HG02852 (cell line): ENCODE measurements around the gene CPLANE2.
"Not testable (repeated sequence)": the region's sequence is repeated elsewhere in the genome, so short reads cannot be mapped to it uniquely, and the experiment has no call there.

Experiments used
- ATAC-seq: cut with Tn5 transposase; IDR thresholded peaks from one replicate; pipeline ENCODE4 v1.9.1; 2021; ENCODE audit warnings: mild to moderate bottlenecking, moderate library complexity; ENCODE audit not compliant: unreplicated experiment

Gene CPLANE2

GRCh38 chr1:16249596-16250241, 12.7 kb upstream of the CPLANE2 start:
- ATAC-seq, result no peak

GRCh38 chr1:16248603-16249516, 11.9 kb upstream of the CPLANE2 start:
- no peak for ATAC-seq

GRCh38 chr1:16248007-16248436, 11.0 kb upstream of the CPLANE2 start:
- ATAC-seq, result no peak

DNA sequence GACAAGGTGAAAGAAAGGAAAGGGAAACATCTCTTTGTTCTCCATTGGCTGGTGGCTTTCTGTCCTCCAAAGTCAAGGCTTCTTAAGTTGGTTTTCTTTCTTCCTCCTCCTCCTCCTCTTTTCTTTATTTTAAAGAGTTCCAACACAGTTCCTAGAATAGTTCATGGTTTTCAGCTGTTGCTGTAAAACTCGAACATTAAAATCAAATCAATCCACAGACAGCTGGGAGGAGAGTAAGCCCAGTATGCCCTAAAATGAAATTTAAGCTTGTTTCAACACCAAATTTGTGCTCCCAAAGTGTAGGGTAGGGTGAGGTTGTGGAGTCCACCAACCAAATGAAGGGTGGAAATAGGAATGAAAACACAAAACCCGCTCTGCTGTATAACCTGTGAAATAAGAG, 10.5 kb upstream of the CPLANE2 start:
- ATAC-seq, result no peak

GRCh38 chr1:16246961-16247360, 10.0 kb upstream of the CPLANE2 start:
- ATAC-seq, result no peak

DNA sequence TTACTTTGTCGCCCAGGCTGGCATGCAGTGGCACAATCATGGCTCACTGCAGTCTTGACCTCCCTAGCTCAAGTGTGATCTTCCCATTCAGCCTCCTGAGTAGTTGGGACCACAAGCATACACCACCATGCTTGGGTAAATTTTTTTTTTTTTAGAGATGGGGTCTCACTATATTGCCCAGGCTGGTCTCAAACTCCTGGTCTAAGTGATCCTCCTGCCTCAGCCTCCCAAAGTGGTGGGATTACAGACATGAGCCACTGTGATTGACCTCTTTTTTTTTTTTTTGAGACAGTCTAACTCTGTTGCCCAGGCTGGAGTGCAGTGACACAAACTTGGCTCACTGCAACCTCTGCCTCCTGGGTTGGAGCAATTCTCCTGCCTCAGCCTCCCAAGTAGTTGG, 9.3 kb upstream of the CPLANE2 start:
- not testable (repeated sequence) for ATAC-seq

- ATAC-seq, result no peak
These were observed 8.7 kb upstream of the CPLANE2 start for GRCh38 chr1:16245476-16246196.

- ATAC-seq, result no peak
These were observed 7.8 kb upstream of the CPLANE2 start for GRCh38 chr1:16244650-16245285.

GRCh38 chr1:16243936-16244649, 7.1 kb upstream of the CPLANE2 start:
- ATAC-seq, result no peak

DNA sequence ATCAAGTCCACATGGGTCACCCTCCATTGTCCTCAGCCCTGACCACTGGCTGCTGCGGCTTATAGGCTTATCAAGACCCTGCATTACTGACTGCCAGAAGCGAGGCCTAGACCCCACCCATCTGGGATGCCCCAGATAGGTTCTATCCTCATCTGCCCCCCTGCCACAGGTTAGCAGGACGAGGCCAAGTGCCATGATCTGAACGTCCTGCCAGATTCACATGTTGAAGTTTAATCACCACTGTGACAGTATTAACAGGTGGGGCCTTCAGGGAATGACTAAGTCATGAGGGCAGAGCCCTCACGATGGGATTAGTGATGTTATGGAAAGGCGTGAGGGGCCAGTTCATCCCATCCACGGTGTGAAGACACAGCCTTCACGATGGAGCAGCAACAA, 6.2 kb upstream of the CPLANE2 start:
- ATAC-seq, result no peak

- ATAC-seq, result no peak
These were observed 5.7 kb upstream of the CPLANE2 start for GRCh38 chr1:16242556-16243214.

DNA sequence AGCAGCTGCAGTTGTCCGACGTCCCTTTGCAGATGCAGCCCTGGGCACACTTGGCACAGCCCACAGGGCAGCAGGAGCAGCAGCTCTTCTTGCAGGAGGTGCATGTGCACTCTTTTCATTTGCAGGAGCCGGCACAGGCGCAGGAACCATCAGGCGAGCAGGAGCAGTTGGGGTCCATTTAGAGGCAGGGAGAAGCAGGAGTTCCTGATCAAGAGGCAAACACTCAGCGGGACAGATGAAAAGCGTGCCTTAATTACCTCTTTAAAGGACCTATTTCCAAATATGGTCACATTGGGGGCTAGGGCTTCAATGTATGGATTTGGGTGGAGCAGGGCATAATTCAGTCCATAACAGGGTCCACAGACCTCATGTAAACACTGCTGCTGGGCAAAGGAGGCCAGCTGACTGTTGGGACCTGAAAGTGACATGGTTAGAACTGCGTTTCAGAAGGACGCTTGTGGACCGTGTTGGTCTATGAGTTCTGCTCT, 4.3 kb upstream of the CPLANE2 start:
- ATAC-seq, result no peak

GRCh38 chr1:16239972-16240491, 3.0 kb upstream of the CPLANE2 start:
- ATAC-seq, result no peak

DNA sequence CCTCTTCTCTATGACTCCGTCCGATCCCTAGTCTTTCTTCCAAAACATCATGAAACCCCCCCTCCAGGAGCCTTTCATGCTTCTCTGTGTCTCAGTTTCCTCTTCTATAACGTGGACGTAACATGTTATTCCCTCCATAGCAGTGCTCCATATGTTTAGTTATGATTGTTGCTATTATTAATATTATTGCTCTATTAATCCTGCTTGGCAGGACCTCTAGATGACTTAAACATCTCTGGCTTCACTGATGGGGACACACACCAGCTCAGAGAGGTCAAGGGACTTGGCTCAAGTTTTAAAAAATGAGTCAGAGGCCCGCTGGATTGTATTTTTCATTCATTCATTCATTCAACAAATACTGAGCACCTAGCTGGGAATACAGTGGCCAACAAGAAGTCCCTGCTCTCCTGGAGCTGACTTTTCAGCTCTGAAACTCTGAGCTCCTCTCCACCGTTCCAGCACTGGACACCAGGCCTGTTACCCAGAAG, 404 bp upstream of the CPLANE2 start:
- no peak for ATAC-seq

GRCh38 chr1:16235944-16236510, 956 bp downstream of the CPLANE2 start:
- ATAC-seq, result peak; percentile 34

GRCh38 chr1:16235347-16235746, 1.6 kb downstream of the CPLANE2 start:
- ATAC-seq, result no peak

DNA sequence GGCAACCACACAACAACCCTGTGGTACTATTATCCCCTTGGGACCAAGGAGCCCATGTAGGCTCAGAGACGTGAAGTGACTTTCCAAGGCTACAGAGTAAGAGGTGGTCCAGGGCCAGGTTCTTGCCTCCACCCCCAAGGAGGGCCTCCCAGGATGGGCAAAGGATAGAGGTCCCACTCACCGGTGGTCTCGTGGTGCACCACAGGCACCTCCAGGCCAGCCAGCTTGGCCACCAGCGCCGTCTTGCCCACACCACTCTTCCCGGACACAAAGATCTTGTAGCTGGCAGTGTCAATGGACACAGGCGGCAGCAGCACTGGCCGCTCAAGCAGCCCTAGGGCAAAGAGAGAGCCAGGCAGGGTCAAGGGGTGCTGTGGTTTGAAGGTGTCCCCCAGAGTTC, 3.6 kb downstream of the CPLANE2 start:
- no peak for ATAC-seq

GRCh38 chr1:16232316-16232710, 4.7 kb downstream of the CPLANE2 start:
- ATAC-seq, result no peak
